Endothelial cell of umbilical vein (primary cell): ENCODE data around the gene ZFR2. TPM values are rescaled to one million over a fixed set of nuclear protein-coding genes. Genes with fewer than 3 reads are reported as not detected.

Experiments
- BruUV-seq: library from RNA; stranded (reverse); fragments of 400-500 nt; replicated peaks from 2 replicates; lab custom pipeline; 2021; lab: Mats Ljungman, UMichigan
- CTCF ChIA-PET: fragments of 300-600, 350-600 bp; sonication (Branson Sonifier 250); formaldehyde crosslinking; loops from one replicate; lab custom pipeline; 2021; ENCODE audit warnings: antibody characterized with exemption, inconsistent platforms; lab: Charles Lee
- POLR2A ChIA-PET: fragments of 300-600, 350-600 bp; sonication (Branson Sonifier 250); formaldehyde crosslinking; loops from one replicate; lab custom pipeline; 2021; ENCODE audit warnings: antibody characterized with exemption, inconsistent platforms; lab: Charles Lee
- DNase-seq: peaks from one replicate; pipeline ENCODE4 v3.0.0-alpha.2; 2011; ENCODE audit warnings: low read depth, low spot score
- FAIRE-seq: peaks from 2 replicates; lab custom pipeline; 2011; peaks lifted over from hg19 to GRCh38; lab: Jason Lieb, UNC
- H2AFZ ChIP-seq: 2 replicates; pipeline ENCODE4 v1.6.0; 2012; ENCODE audit warnings: low read depth, low read length, control low read depth, inconsistent platforms
- H3K27ac ChIP-seq: 2 replicates; pipeline ENCODE4 v1.5.1; 2011; ENCODE audit warnings: low read depth, mild to moderate bottlenecking, control low read depth, low read length, moderate library complexity; ENCODE audit not compliant: insufficient read depth
- H3K27me3 ChIP-seq, 2 experiments: 2 replicates each; pipeline versions ENCODE4 v1.6.0 to v1.6.1; 2011; ENCODE audit warnings: low read length in 2 of 2, mixed read lengths in 1 of 2; ENCODE audit not compliant: control insufficient read depth in 2 of 2, insufficient read depth in 2 of 2
- H3K36me3 ChIP-seq, 2 experiments: 2 replicates in 1 of 2; 3 replicates in 1 of 2; pipeline ENCODE4 v1.5.1; 2011; ENCODE audit warnings: low read length in 2 of 2, mild to moderate bottlenecking in 1 of 2, moderate library complexity in 1 of 2; ENCODE audit not compliant: control insufficient read depth in 2 of 2, insufficient read depth in 2 of 2; ENCODE audit errors: extremely low read depth in 1 of 2
- H3K4me1 ChIP-seq: 3 replicates; pipeline ENCODE4 v1.5.1; 2011; ENCODE audit warnings: mild to moderate bottlenecking, low read length; ENCODE audit not compliant: control insufficient read depth, insufficient read depth; ENCODE audit errors: extremely low read depth
- H3K4me2 ChIP-seq: 2 replicates; pipeline ENCODE4 v1.6.1; 2011; ENCODE audit warnings: low read length, control low read depth, mixed read lengths; ENCODE audit not compliant: insufficient read depth
- H3K4me3 ChIP-seq, 3 experiments: fragments of 200-600 bp in 1 of 3; sonication (generic), shearing (Covaris generic) in 1 of 3; replicated peaks in 1 of 3; 2 replicates each; pipeline ENCODE4 v1.5.1; 2011 to 2016; ENCODE audit warnings: control low read depth in 3 of 3, low read length in 3 of 3, mild to moderate bottlenecking in 2 of 3, inconsistent platforms in 1 of 3, low read depth in 1 of 3, moderate library complexity in 1 of 3; ENCODE audit not compliant: insufficient read depth in 1 of 3
- H3K79me2 ChIP-seq: 2 replicates; pipeline ENCODE4 v1.6.0; 2012; ENCODE audit warnings: low read length, inconsistent platforms; ENCODE audit not compliant: control insufficient read depth, insufficient read depth
- H3K9ac ChIP-seq: replicated peaks from 2 replicates; pipeline ENCODE3; 2011; ENCODE audit warnings: low read length, control low read depth; ENCODE audit not compliant: insufficient read depth; ENCODE audit errors: extremely low read depth
- H3K9me1 ChIP-seq: replicated peaks from 3 replicates; pipeline ENCODE4 v1.6.0; 2011; ENCODE audit warnings: mild to moderate bottlenecking, low read length; ENCODE audit not compliant: control insufficient read depth, insufficient read depth; ENCODE audit errors: extremely low read depth
- H3K9me3 ChIP-seq: replicated peaks from 2 replicates; pipeline ENCODE4 v1.5.1; 2012; ENCODE audit warnings: low read length, inconsistent platforms; ENCODE audit not compliant: control insufficient read depth, insufficient read depth
- H4K20me1 ChIP-seq: replicated peaks from 2 replicates; pipeline ENCODE3; 2011; ENCODE audit warnings: mild to moderate bottlenecking, low read length; ENCODE audit not compliant: control insufficient read depth, insufficient read depth; ENCODE audit errors: extremely low read depth
- CTCF ChIP-seq, 2 donors: IDR thresholded peaks; 1 replicate in 1 of 2; 2 replicates in 1 of 2; pipeline ENCODE4 v1.5.1; 2011; ENCODE audit warnings: low read length in 2 of 2, mild to moderate bottlenecking in 2 of 2, moderate library complexity in 2 of 2, control low read depth in 1 of 2, inconsistent platforms in 1 of 2, low read depth in 1 of 2; ENCODE audit not compliant: insufficient read depth in 1 of 2; ENCODE audit errors: extremely low read depth in 1 of 2
- EZH2 ChIP-seq: IDR thresholded peaks from 2 replicates; pipeline ENCODE4 v1.6.1; 2012; ENCODE audit warnings: borderline replicate concordance, low read depth, mild to moderate bottlenecking, moderate library complexity, low read length, inconsistent platforms; ENCODE audit not compliant: severe bottlenecking
- FOS ChIP-seq: IDR thresholded peaks from 2 replicates; pipeline ENCODE4 v1.6.1; 2011; ENCODE audit warnings: mild to moderate bottlenecking, low read length, moderate library complexity, borderline replicate concordance; ENCODE audit not compliant: insufficient read depth
- GATA2 ChIP-seq: IDR thresholded peaks from 2 replicates; pipeline ENCODE4 v1.7.0; 2011; ENCODE audit warnings: low read depth, mild to moderate bottlenecking, moderate library complexity, mixed read lengths, low read length; ENCODE audit not compliant: insufficient read length, insufficient read depth
- JUN ChIP-seq: IDR thresholded peaks from 2 replicates; pipeline ENCODE4 v1.6.1; 2011; ENCODE audit warnings: borderline replicate concordance, low read depth; ENCODE audit not compliant: insufficient read length, insufficient read depth
- MYC ChIP-seq: IDR thresholded peaks from one replicate; pipeline ENCODE4 v1.6.1; 2011; ENCODE audit warnings: mild to moderate bottlenecking, low read depth, low read length
- POLR2A ChIP-seq: IDR thresholded peaks from 2 replicates; pipeline ENCODE4 v1.6.1; 2012; ENCODE audit warnings: low read depth, mild to moderate bottlenecking, control low read depth, low read length
- POLR2AphosphoS5 ChIP-seq: IDR thresholded peaks from 2 replicates; pipeline ENCODE4 v1.6.1; 2012; ENCODE audit warnings: low read depth, mild to moderate bottlenecking, control low read depth, low read length, moderate library complexity; ENCODE audit not compliant: insufficient read depth
- dilution Hi-C: fragments of 300-500 bp; cut with MboI; formaldehyde crosslinking; loops from one replicate; pipeline ENCODE4 v1.15.0; 2019; ENCODE audit warnings: low sequenced_read_pairs; ENCODE audit not compliant: extremely low pct_ligation_motif_present
- intact Hi-C: fragments of 100-400 bp; cut with micrococcal nuclease; formaldehyde crosslinking; loops from one replicate; pipeline ENCODE4 v1.10.0; 2022
- polyA plus RNA-seq, 4 experiments: library from polyadenylated mRNA; depleted of rRNA in 3 of 4; stranded (reverse) in 3 of 4; unstranded in 1 of 4; fragments of >200 nt; gene quantifications; 2 replicates each; pipeline versions ENCODE4 v1.2.1 to v1.2.3, GENCODE V29; 2011 to 2012; ENCODE audit warnings: missing spikeins in 1 of 4
- total RNA-seq: library from RNA; stranded (reverse); gene quantifications from 2 replicates; pipeline ENCODE4 v1.2.3, GENCODE V29; 2021

The ZFR2 gene
- total and polyA plus RNA-seq, 2 donors (not counting 3 experiments of a cell fraction or from before 2014, with no cell fraction given), result not detected

- no peaks in the 10 kb centered on the region for H4K20me1 ChIP-seq
- TF ChIP-seq EZH2, result no peak
- TF ChIP-seq MYC, result no peak
- no peak for TF ChIP-seq POLR2A
- TF ChIP-seq POLR2AphosphoS5, result no peak
- no peak for TF ChIP-seq FOS
- TF ChIP-seq CTCF (IDR thresholded peaks at IDR 0.05; ENCODE audit: extremely low read depth in 1 of 2, insufficient read depth in 1 of 2, low read depth in 1 of 2, low read length in 2 of 2), result no peak
- no peak for TF ChIP-seq GATA2
- TF ChIP-seq JUN, result no peak
- H3K27me3 ChIP-seq, result no peaks in the 10 kb centered on the region
- no peaks in the 10 kb centered on the region for H3K9me1 ChIP-seq
- H3K4me2 ChIP-seq, result no peak within 1 kb of the TSS
- no peak within 1 kb of the TSS for H3K9ac ChIP-seq
- H3K4me1 ChIP-seq, result peaks cover 6% of the 10 kb centered on the region
- POLR2A ChIA-PET, result no interaction called here
- CTCF ChIA-PET, result interaction anchor here (0.5 kb wide), 1 partner anchor 216 kb away, joined by 4 read pairs; no protein-coding TSS in a partner anchor
- intact Hi-C loops, result no loop called here
- H3K36me3 ChIP-seq, result peaks cover 2% of the 10 kb centered on the region in 2 experiments
- no peak within 1 kb of the TSS for H3K4me3 ChIP-seq
- DNase-seq, result no peak
- H2AFZ ChIP-seq, result no peak within 1 kb of the TSS
- dilution Hi-C loops, result no loop called here
- no peak within 1 kb of the TSS for H3K27ac ChIP-seq
- BruUV-seq, result no TSS peak
- no peaks in the 10 kb centered on the region for H3K79me2 ChIP-seq
- no peaks in the 10 kb centered on the region for H3K9me3 ChIP-seq
- FAIRE-seq, result no peak
These were observed 96.9 kb downstream of the ZFR2 start, which contains the start of gene RAX2 for GRCh38 chr19:3771906-3772455. Gene RAX2 (minus strand): TSS chr19:3772228. CDS start chr19:3771742, 486 bp downstream.
